Lower leg skin (tissue), 3 donors: ENCODE results near the gene FGGY.

Experiments
- CTCF ChIP-seq, 3 donors: fragments of 450-650 bp; IDR thresholded peaks; one replicate each; pipeline ENCODE4 v1.5.1; 2016; ENCODE audit warnings: antibody characterized with exemption in 3 of 3, mild to moderate bottlenecking in 3 of 3, moderate library complexity in 2 of 3
- POLR2A ChIP-seq, 2 donors: fragments of 450-650 bp; IDR thresholded peaks; one replicate each; pipeline ENCODE4 v1.6.1; 2016 to 2017; ENCODE audit warnings: antibody characterized with exemption in 2 of 2, mild to moderate bottlenecking in 1 of 2, moderate library complexity in 1 of 2

DNA sequence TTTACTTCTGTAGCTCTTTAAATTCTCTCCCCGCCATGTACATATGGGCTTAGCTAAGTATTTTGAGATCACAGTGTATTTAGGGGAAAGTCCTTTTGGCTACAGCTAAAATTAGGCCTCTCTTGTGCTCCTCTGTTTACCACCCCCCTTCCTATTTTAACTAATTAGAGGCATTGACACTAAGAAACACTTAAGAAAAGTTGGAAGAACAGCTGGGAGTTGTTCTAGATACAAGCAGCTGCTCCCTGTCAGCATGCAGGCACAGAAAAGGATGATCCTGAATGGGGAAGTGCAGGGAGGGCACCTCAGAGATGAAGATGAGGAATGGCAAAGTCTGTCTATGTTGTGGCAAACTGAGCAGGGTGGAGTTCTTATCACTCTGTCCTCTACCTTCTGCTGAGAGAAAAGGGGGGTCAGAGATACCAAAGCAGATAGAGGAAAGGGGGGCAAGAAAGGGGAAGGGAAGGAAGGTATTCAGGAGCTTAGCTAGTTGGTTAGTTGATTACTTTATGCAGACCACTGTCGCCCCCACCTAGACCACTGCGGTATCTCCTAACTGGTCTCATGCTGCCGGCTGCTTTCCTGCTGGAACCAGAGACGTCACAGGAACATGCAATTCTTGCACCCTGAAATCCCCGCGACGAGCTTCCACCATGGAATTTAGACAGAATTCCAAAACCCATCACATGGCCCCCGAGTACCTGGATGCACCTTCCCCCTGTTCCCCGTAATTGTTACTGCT, 435.5 kb downstream of the FGGY start:
- TF ChIP-seq CTCF (IDR thresholded peaks at IDR 0.05) = no peak
- TF ChIP-seq POLR2A (IDR thresholded peaks at IDR 0.05) = no peak
